HG03097 (cell line): Measurements from ENCODE around the gene CTSO.

ENCODE experiments used
- ATAC-seq: cut with Tn5 transposase; IDR thresholded peaks from one replicate; pipeline ENCODE4 v1.9.1; 2021; ENCODE audit not compliant: unreplicated experiment, low FRiP score

The CTSO gene

GRCh38 chr4:155953151-155954117 is at the start of gene CTSO:
CTSO (minus strand) TSS chr4:155953866; CDS start chr4:155953847, 19 bp downstream.
- peak; percentile 94 for ATAC-seq

GRCh38 chr4:156000491-156000890 is 46.8 kb upstream of the CTSO start:
- ATAC-seq: no peak

- no peak for ATAC-seq
These were observed 46.1 kb upstream of the CTSO start for GRCh38 chr4:155999725-156000124.

GRCh38 chr4:155995069-155995468 is 41.4 kb upstream of the CTSO start:
- ATAC-seq: no peak

GRCh38 chr4:155984106-155984797 is 30.6 kb upstream of the CTSO start:
- no peak for ATAC-seq

- ATAC-seq: no peak
These were observed 29.2 kb upstream of the CTSO start for GRCh38 chr4:155982736-155983385.

- ATAC-seq: no peak
These were observed 25.1 kb upstream of the CTSO start for GRCh38 chr4:155978810-155979209.

- no peak for ATAC-seq
These were observed 21.8 kb upstream of the CTSO start for GRCh38 chr4:155975511-155975910.

- ATAC-seq: no peak
These were observed 21.3 kb upstream of the CTSO start for GRCh38 chr4:155974996-155975395.

- peak; percentile 99 for ATAC-seq
These were observed 20.7 kb upstream of the CTSO start for GRCh38 chr4:155974476-155974749.

- ATAC-seq: peak; percentile 21
These were observed 20.2 kb upstream of the CTSO start for GRCh38 chr4:155973639-155974475.

GRCh38 chr4:155972098-155972497 is 18.4 kb upstream of the CTSO start:
- peak; percentile 55 for ATAC-seq

- no peak for ATAC-seq
These were observed 13.2 kb upstream of the CTSO start for GRCh38 chr4:155966731-155967395.

- ATAC-seq: no peak
These were observed 12.5 kb upstream of the CTSO start for GRCh38 chr4:155966171-155966570.

GRCh38 chr4:155964016-155964891 is 10.6 kb upstream of the CTSO start:
- ATAC-seq: no peak

GRCh38 chr4:155962767-155963166 is 9.1 kb upstream of the CTSO start:
- no peak for ATAC-seq

GRCh38 chr4:155961575-155961974 is 7.9 kb upstream of the CTSO start:
- no peak for ATAC-seq

GRCh38 chr4:155960522-155960921 is 6.9 kb upstream of the CTSO start:
- ATAC-seq: no peak

- no peak for ATAC-seq
These were observed 5.8 kb upstream of the CTSO start for GRCh38 chr4:155959417-155959816.
